Trophoblast cell (in vitro differentiated cells and primary cell): Measurements from ENCODE around the gene GARNL3.

Source experiments
- DNase-seq, 2 donors: peaks; one replicate each; pipeline ENCODE4 v3.0.0-alpha.2; 2016
- H2AFZ ChIP-seq: 2 replicates; pipeline ENCODE4 v1.6.1; 2013; ENCODE audit warnings: low read length, moderate library complexity, mild to moderate bottlenecking; ENCODE audit not compliant: insufficient read depth, poor library complexity
- H2AK5ac ChIP-seq: 2 replicates; pipeline ENCODE4 v1.6.1; 2013; ENCODE audit warnings: mild to moderate bottlenecking, low read length
- H2BK120ac ChIP-seq: 2 replicates; pipeline ENCODE4 v1.6.1; 2013; ENCODE audit warnings: low read length, mild to moderate bottlenecking, moderate library complexity; ENCODE audit not compliant: insufficient read depth, poor library complexity
- H2BK12ac ChIP-seq: 2 replicates; pipeline ENCODE4 v1.6.1; 2013; ENCODE audit warnings: mild to moderate bottlenecking, low read length, moderate library complexity
- H2BK5ac ChIP-seq: 2 replicates; pipeline ENCODE4 v1.6.1; 2013; ENCODE audit warnings: low read length, low read depth, moderate library complexity, mild to moderate bottlenecking; ENCODE audit not compliant: poor library complexity
- H3K14ac ChIP-seq: 2 replicates; pipeline ENCODE4 v1.6.1; 2013; ENCODE audit warnings: mild to moderate bottlenecking, low read length
- H3K18ac ChIP-seq: 2 replicates; pipeline ENCODE4 v1.6.1; 2013; ENCODE audit warnings: mild to moderate bottlenecking, low read length
- H3K23ac ChIP-seq: 2 replicates; pipeline ENCODE4 v1.6.1; 2013; ENCODE audit warnings: low read length
- H3K27ac ChIP-seq: 2 replicates; pipeline ENCODE4 v1.5.1; 2013; ENCODE audit warnings: low read depth, mild to moderate bottlenecking, inconsistent platforms, low read length, moderate library complexity
- H3K27me3 ChIP-seq: 2 replicates; pipeline ENCODE4 v1.6.1; 2013; ENCODE audit warnings: inconsistent platforms, mild to moderate bottlenecking, low read length, moderate library complexity; ENCODE audit not compliant: insufficient read depth
- H3K36me3 ChIP-seq, 2 experiments: 1 replicate in 1 of 2; 2 replicates in 1 of 2; pipeline ENCODE4 v1.6.1; 2013; ENCODE audit warnings: low read length in 2 of 2, mild to moderate bottlenecking in 2 of 2, moderate library complexity in 1 of 2; ENCODE audit not compliant: insufficient read depth in 2 of 2, control insufficient read depth in 1 of 2
- H3K4ac ChIP-seq: 2 replicates; pipeline ENCODE4 v1.6.1; 2013; ENCODE audit warnings: low read depth, mild to moderate bottlenecking, low read length, moderate library complexity
- H3K4me1 ChIP-seq, 2 experiments: 1 replicate in 1 of 2; 2 replicates in 1 of 2; pipeline ENCODE4 v1.6.1; 2013; ENCODE audit warnings: low read length in 2 of 2, mild to moderate bottlenecking in 2 of 2, moderate library complexity in 1 of 2; ENCODE audit not compliant: insufficient read depth in 2 of 2, control insufficient read depth in 1 of 2
- H3K4me2 ChIP-seq: 2 replicates; pipeline ENCODE4 v1.6.1; 2013; ENCODE audit warnings: inconsistent platforms, mild to moderate bottlenecking, low read length, moderate library complexity
- H3K4me3 ChIP-seq: 2 replicates; pipeline ENCODE4 v1.5.1; 2013; ENCODE audit warnings: mild to moderate bottlenecking, low read depth, low read length, inconsistent platforms
- H3K79me1 ChIP-seq: one replicate; pipeline ENCODE4 v1.6.1; 2013; ENCODE audit warnings: low read length
- H3K79me2 ChIP-seq: 2 replicates; pipeline ENCODE4 v1.6.1; 2013; ENCODE audit warnings: low read length, mild to moderate bottlenecking; ENCODE audit not compliant: control insufficient read depth, insufficient read depth, poor library complexity
- H3K9ac ChIP-seq: 2 replicates; pipeline ENCODE4 v1.6.1; 2013; ENCODE audit warnings: mild to moderate bottlenecking, low read length
- H3K9me3 ChIP-seq: 2 replicates; pipeline ENCODE4 v1.6.1; 2013; ENCODE audit warnings: low read depth, mild to moderate bottlenecking, control low read depth, inconsistent platforms, low read length; ENCODE audit not compliant: insufficient read depth
- H4K12ac ChIP-seq: 2 replicates; pipeline ENCODE4 v1.6.1; 2013; ENCODE audit warnings: low read depth, mild to moderate bottlenecking, low read length, moderate library complexity
- H4K8ac ChIP-seq: 2 replicates; pipeline ENCODE4 v1.6.1; 2013; ENCODE audit warnings: low read depth, mild to moderate bottlenecking, low read length, moderate library complexity
- H4K91ac ChIP-seq: one replicate; pipeline ENCODE4 v1.6.1; 2013; ENCODE audit warnings: low read depth, mild to moderate bottlenecking, low read length, moderate library complexity
- WGBS: extraction: QIAGEN DNeasy Blood & Tissue Kit; methylation state at CpG from one replicate; pipeline ENCODE4 v1.1.7; 2013; ENCODE audit warnings: missing lambda C conversion rate; ENCODE audit not compliant: insufficient read length, insufficient coverage; ENCODE audit errors: extremely low coverage; 5-methylcytosine and 5-hydroxymethylcytosine counted together

GARNL3 gene

GRCh38 chr9:127362829-127363228 is 98.3 kb downstream of the GARNL3 start:
- no peaks in the 10 kb centered on the region for H3K9me3 ChIP-seq
- no peak overlapping the region for H3K18ac ChIP-seq
- H3K4me2 ChIP-seq: no peak overlapping the region
- no peak for DNase-seq
- no peak overlapping the region for H4K8ac ChIP-seq
- H3K27ac ChIP-seq: no peak overlapping the region
- H4K91ac ChIP-seq: no peak overlapping the region
- H3K79me1 ChIP-seq: peaks cover 5% of the 10 kb centered on the region
- no peak overlapping the region for H2AFZ ChIP-seq
- no peak overlapping the region for H2BK120ac ChIP-seq
- H3K4ac ChIP-seq: no peak overlapping the region
- no peak overlapping the region for H3K14ac ChIP-seq
- no peak overlapping the region for H2BK5ac ChIP-seq
- H3K4me3 ChIP-seq: no peak overlapping the region
- H4K12ac ChIP-seq: no peak overlapping the region
- no peak overlapping the region for H3K23ac ChIP-seq
- no peak overlapping the region for H2AK5ac ChIP-seq
- H3K9ac ChIP-seq: no peak overlapping the region
- H3K27me3 ChIP-seq: no peaks in the 10 kb centered on the region
- no CpG with 5 or more reads among the region's 7 CpGs for WGBS
- H3K36me3 ChIP-seq: no peaks in the 10 kb centered on the region
- peaks cover 9 to 10% of the 10 kb centered on the region in 2 experiments for H3K4me1 ChIP-seq
- no peak overlapping the region for H2BK12ac ChIP-seq
- no peaks in the 10 kb centered on the region for H3K79me2 ChIP-seq

GRCh38 chr9:127365461-127365860 is 100.9 kb downstream of the GARNL3 start:
- Histone ChIP-seq H4K8ac (no peak overlapping the region), H2BK5ac (no peak overlapping the region), H3K4ac (no peak overlapping the region), H3K4me3 (no peak overlapping the region), H3K9ac (no peak overlapping the region), H3K27me3 (no peaks in the 10 kb centered on the region), H3K79me1 (peaks cover 3% of the 10 kb centered on the region), H2AK5ac (no peak overlapping the region), H4K12ac (no peak overlapping the region), H2BK12ac (no peak overlapping the region), H3K9me3 (no peaks in the 10 kb centered on the region), H3K4me1 (peaks cover 6 to 7% of the 10 kb centered on the region in 2 experiments), H3K27ac (no peak overlapping the region), H3K18ac (no peak overlapping the region), H3K36me3 (no peaks in the 10 kb centered on the region), H3K14ac (no peak overlapping the region), H2BK120ac (no peak overlapping the region), H3K23ac (no peak overlapping the region), H4K91ac (no peak overlapping the region), H3K79me2 (no peaks in the 10 kb centered on the region), H3K4me2 (no peak overlapping the region), H2AFZ (no peak overlapping the region)
- DNase-seq: no peak
- no CpG with 5 or more reads among the region's 10 CpGs for WGBS

GRCh38 chr9:127366594-127366993 is 102.0 kb downstream of the GARNL3 start:
- H3K27ac ChIP-seq: no peak overlapping the region
- H4K8ac ChIP-seq: no peak overlapping the region
- no peaks in the 10 kb centered on the region for H3K27me3 ChIP-seq
- H3K4me3 ChIP-seq: no peak overlapping the region
- H2AK5ac ChIP-seq: no peak overlapping the region
- no peak overlapping the region for H2BK5ac ChIP-seq
- no peak overlapping the region for H2AFZ ChIP-seq
- H3K4me1 ChIP-seq: peaks cover 2% of the 10 kb centered on the region in 2 experiments
- DNase-seq: no peak
- no peaks in the 10 kb centered on the region for H3K9me3 ChIP-seq
- 100% methylated on average over 1 of the region's 7 CpGs for WGBS
- H3K79me1 ChIP-seq: no peaks in the 10 kb centered on the region
- no peaks in the 10 kb centered on the region for H3K36me3 ChIP-seq
- H2BK12ac ChIP-seq: no peak overlapping the region
- no peak overlapping the region for H4K12ac ChIP-seq
- no peaks in the 10 kb centered on the region for H3K79me2 ChIP-seq
- no peak overlapping the region for H4K91ac ChIP-seq
- no peak overlapping the region for H3K23ac ChIP-seq
- no peak overlapping the region for H3K4ac ChIP-seq
- no peak overlapping the region for H3K9ac ChIP-seq
- H3K4me2 ChIP-seq: no peak overlapping the region
- H3K14ac ChIP-seq: no peak overlapping the region
- H3K18ac ChIP-seq: no peak overlapping the region
- no peak overlapping the region for H2BK120ac ChIP-seq

GRCh38 chr9:127368852-127369402 is 104.4 kb downstream of the GARNL3 start:
- WGBS: no CpG with 5 or more reads among the region's 6 CpGs
- H3K36me3 ChIP-seq: no peaks in the 10 kb centered on the region
- H4K8ac ChIP-seq: no peak overlapping the region

More at GRCh38 chr9:127368852-127369402, 104.4 kb downstream of the GARNL3 start:
- Histone ChIP-seq H3K4me3 (no peak overlapping the region), H3K18ac (no peak overlapping the region), H3K79me1 (no peaks in the 10 kb centered on the region), H3K9ac (no peak overlapping the region), H3K9me3 (no peaks in the 10 kb centered on the region), H2AK5ac (no peak overlapping the region), H4K91ac (no peak overlapping the region), H3K23ac (no peak overlapping the region), H3K14ac (no peak overlapping the region), H3K27ac (no peak overlapping the region), H3K27me3 (no peaks in the 10 kb centered on the region), H3K4ac (no peak overlapping the region), H2BK120ac (no peak overlapping the region), H2BK5ac (no peak overlapping the region), H4K12ac (no peak overlapping the region), H2BK12ac (no peak overlapping the region), H3K4me1 (no peaks in the 10 kb centered on the region), H2AFZ (no peak overlapping the region), H3K79me2 (no peaks in the 10 kb centered on the region), H3K4me2 (no peak overlapping the region)
- no peak for DNase-seq
